CD4-positive, CD25-positive, alpha-beta regulatory T cell (primary cell): ENCODE results near the gene AGBL1. TPM values are rescaled to one million over a fixed set of nuclear protein-coding genes. Genes with fewer than 3 reads are reported as not detected.

Experiments used
- ATAC-seq, 2 donors: fragments of 150-1000 bp; cut with Tn5 transposase; one replicate each; pipeline ENCODE4 v1.10.0; 2021; ENCODE audit warnings: low read depth in 2 of 2, moderate number of reproducible peaks in 2 of 2, moderate library complexity in 1 of 2
- DNase-seq, 3 donors: peaks; one replicate each; pipeline versions ENCODE4 v3.0.0 to v3.0.0-alpha.2; 2012 to 2022; ENCODE audit warnings: mixed read lengths in 1 of 3
- H3K27ac ChIP-seq: one replicate; pipeline ENCODE4 v1.7.0; 2013; ENCODE audit warnings: mild to moderate bottlenecking, low read length; ENCODE audit not compliant: insufficient read depth, poor library complexity, severe bottlenecking
- H3K27me3 ChIP-seq: one replicate; pipeline ENCODE4 v1.7.0; 2013; ENCODE audit warnings: low read length; ENCODE audit not compliant: control insufficient read depth, insufficient read depth
- H3K36me3 ChIP-seq: one replicate; pipeline ENCODE4 v1.7.0; 2013; ENCODE audit warnings: mild to moderate bottlenecking, low read length, moderate library complexity; ENCODE audit not compliant: control insufficient read depth, insufficient read depth
- H3K4me1 ChIP-seq: 2 replicates; pipeline ENCODE4 v1.7.0; 2013; ENCODE audit warnings: mild to moderate bottlenecking, low read length; ENCODE audit not compliant: insufficient read depth, control insufficient read depth, poor library complexity, severe bottlenecking
- H3K4me3 ChIP-seq: one replicate; pipeline ENCODE4 v1.7.0; 2013; ENCODE audit warnings: low read depth, mild to moderate bottlenecking, low read length, moderate library complexity
- H3K9me3 ChIP-seq, 2 experiments: 1 replicate in 1 of 2; 2 replicates in 1 of 2; pipeline ENCODE4 v1.7.0; 2013; ENCODE audit warnings: low read length in 2 of 2, mild to moderate bottlenecking in 1 of 2, moderate library complexity in 1 of 2; ENCODE audit not compliant: control insufficient read depth in 2 of 2
- H3K27ac Mint-ChIP-seq, 3 donors: one replicate each; pipeline ENCODE4 v1.8.0; 2020 to 2022; ENCODE audit warnings: mild to moderate bottlenecking in 3 of 3, mixed read lengths in 3 of 3, moderate library complexity in 2 of 3
- H3K27me3 Mint-ChIP-seq: one replicate; pipeline ENCODE4 v1.8.0; 2022; ENCODE audit warnings: mild to moderate bottlenecking, mixed read lengths
- H3K36me3 Mint-ChIP-seq: one replicate; pipeline ENCODE4 v1.8.0; 2020; ENCODE audit warnings: mixed read lengths
- H3K4me1 Mint-ChIP-seq, 4 donors: one replicate each; pipeline ENCODE4 v1.8.0; 2020 to 2022; ENCODE audit warnings: mixed read lengths in 4 of 4, mild to moderate bottlenecking in 1 of 4
- H3K4me3 Mint-ChIP-seq, 4 donors: one replicate each; pipeline ENCODE4 v1.8.0; 2020 to 2022; ENCODE audit warnings: mild to moderate bottlenecking in 4 of 4, mixed read lengths in 4 of 4, moderate library complexity in 3 of 4
- H3K9me3 Mint-ChIP-seq, 7 donors: one replicate each; pipeline ENCODE4 v1.8.0; 2020 to 2022; ENCODE audit warnings: mixed read lengths in 7 of 7, mild to moderate bottlenecking in 3 of 7, moderate library complexity in 2 of 7
- polyA plus RNA-seq, 4 donors: library from polyadenylated mRNA; unstranded; fragments of 300-500 nt; fragmentation: Illumina TruSeq; gene quantifications; one replicate each; pipeline ENCODE4 v1.2.3, GENCODE V29; 2021
- total RNA-seq: library from RNA; stranded (reverse); gene quantifications from one replicate; pipeline ENCODE4 v1.2.3, GENCODE V29; 2022

AGBL1 gene
- total and polyA plus RNA-seq, 5 donors from 2014 or later = not detected

- H3K36me3 Mint-ChIP-seq = no peaks in the 10 kb centered on the region
- Histone ChIP-seq H3K27ac (no peak overlapping the region), H3K4me1 (no peaks in the 10 kb centered on the region), H3K9me3 (no peaks in the 10 kb centered on the region), H3K4me3 (no peak overlapping the region), H3K36me3 (no peaks in the 10 kb centered on the region), H3K27me3 (no peaks in the 10 kb centered on the region)
- ATAC-seq (no peak), DNase-seq (no peak)
- H3K27me3 Mint-ChIP-seq = no peaks in the 10 kb centered on the region
- H3K4me1 Mint-ChIP-seq = peaks cover 0 to 3% (median 0%) of the 10 kb centered on the region in 4 donors
- peaks cover 0 to 6% (median 0%) of the 10 kb centered on the region in 7 donors for H3K9me3 Mint-ChIP-seq
- no peak overlapping the region for H3K27ac Mint-ChIP-seq
- H3K4me3 Mint-ChIP-seq = no peak overlapping the region
Observed at GRCh38 chr15:86481720-86482119, 402.0 kb downstream of the AGBL1 start.

- no peaks in the 10 kb centered on the region for H3K9me3 ChIP-seq
- DNase-seq (no peak), ATAC-seq (no peak)
- Mint-ChIP-seq H3K27me3 (no peaks in the 10 kb centered on the region), H3K4me1 (peaks cover 0 to 3% (median 0%) of the 10 kb centered on the region in 4 donors), H3K27ac (peak overlapping the region in 1 of 3 donors; percentile 1), H3K4me3 (no peak overlapping the region), H3K36me3 (no peaks in the 10 kb centered on the region), H3K9me3 (peaks cover 0 to 9% (median 2%) of the 10 kb centered on the region in 7 donors)
- H3K4me3 ChIP-seq = no peak overlapping the region
- no peaks in the 10 kb centered on the region for H3K36me3 ChIP-seq
- H3K27me3 ChIP-seq = no peaks in the 10 kb centered on the region
- H3K27ac ChIP-seq = no peak overlapping the region
- no peaks in the 10 kb centered on the region for H3K4me1 ChIP-seq
Observed at GRCh38 chr15:86483936-86484335, 404.3 kb downstream of the AGBL1 start.

GRCh38 chr15:86488046-86488445, 408.4 kb downstream of the AGBL1 start:
- Mint-ChIP-seq H3K36me3 (no peaks in the 10 kb centered on the region), H3K4me1 (peaks cover 0 to 5% (median 0%) of the 10 kb centered on the region in 4 donors), H3K9me3 (peaks cover 0 to 10% (median 3%) of the 10 kb centered on the region in 7 donors), H3K27me3 (no peaks in the 10 kb centered on the region), H3K27ac (no peak overlapping the region), H3K4me3 (no peak overlapping the region)
- Histone ChIP-seq H3K9me3 (no peaks in the 10 kb centered on the region), H3K4me3 (no peak overlapping the region), H3K27me3 (no peaks in the 10 kb centered on the region), H3K36me3 (no peaks in the 10 kb centered on the region), H3K27ac (no peak overlapping the region), H3K4me1 (no peaks in the 10 kb centered on the region)
- ATAC-seq (no peak), DNase-seq (no peak)

GRCh38 chr15:86489981-86490380, 410.3 kb downstream of the AGBL1 start:
- ATAC-seq = no peak
- no peaks in the 10 kb centered on the region for H3K27me3 Mint-ChIP-seq
- no peak overlapping the region for H3K4me3 Mint-ChIP-seq
- Histone ChIP-seq H3K4me3 (no peak overlapping the region), H3K27ac (no peak overlapping the region), H3K9me3 (no peaks in the 10 kb centered on the region), H3K27me3 (no peaks in the 10 kb centered on the region), H3K4me1 (no peaks in the 10 kb centered on the region), H3K36me3 (no peaks in the 10 kb centered on the region)
- no peaks in the 10 kb centered on the region for H3K36me3 Mint-ChIP-seq
- no peak for DNase-seq
- H3K4me1 Mint-ChIP-seq = peaks cover 0 to 2% (median 0%) of the 10 kb centered on the region in 4 donors
- peaks cover 0 to 10% (median 3%) of the 10 kb centered on the region in 7 donors for H3K9me3 Mint-ChIP-seq
- H3K27ac Mint-ChIP-seq = no peak overlapping the region

GRCh38 chr15:86491118-86491517, 411.4 kb downstream of the AGBL1 start:
- Mint-ChIP-seq H3K9me3 (peaks cover 0 to 7% (median 2%) of the 10 kb centered on the region in 7 donors), H3K36me3 (no peaks in the 10 kb centered on the region), H3K4me1 (peaks cover 0 to 2% (median 0%) of the 10 kb centered on the region in 4 donors), H3K27ac (peak overlapping the region in 1 of 3 donors; percentile 70), H3K4me3 (no peak overlapping the region), H3K27me3 (no peaks in the 10 kb centered on the region)
- Histone ChIP-seq H3K27ac (no peak overlapping the region), H3K4me3 (no peak overlapping the region), H3K36me3 (no peaks in the 10 kb centered on the region), H3K27me3 (no peaks in the 10 kb centered on the region), H3K9me3 (no peaks in the 10 kb centered on the region), H3K4me1 (no peaks in the 10 kb centered on the region)
- ATAC-seq (no peak), DNase-seq (no peak)

GRCh38 chr15:86493884-86494283, 414.2 kb downstream of the AGBL1 start:
- peaks cover 0 to 4% (median 2%) of the 10 kb centered on the region in 7 donors for H3K9me3 Mint-ChIP-seq
- ATAC-seq (no peak), DNase-seq (no peak)
- no peak overlapping the region for H3K4me3 Mint-ChIP-seq
- H3K27me3 ChIP-seq = no peaks in the 10 kb centered on the region
- no peak overlapping the region for H3K27ac ChIP-seq
- no peak overlapping the region for H3K27ac Mint-ChIP-seq
- H3K9me3 ChIP-seq = no peaks in the 10 kb centered on the region
- no peaks in the 10 kb centered on the region for H3K4me1 ChIP-seq
- H3K4me1 Mint-ChIP-seq = peaks cover 0 to 2% (median 0%) of the 10 kb centered on the region in 4 donors
- no peak overlapping the region for H3K4me3 ChIP-seq
- H3K36me3 ChIP-seq = no peaks in the 10 kb centered on the region
- H3K27me3 Mint-ChIP-seq = peaks cover 4% of the 10 kb centered on the region
- no peaks in the 10 kb centered on the region for H3K36me3 Mint-ChIP-seq

- no peaks in the 10 kb centered on the region for H3K27me3 ChIP-seq
- H3K36me3 ChIP-seq = no peaks in the 10 kb centered on the region
- Mint-ChIP-seq H3K9me3 (peaks cover 0 to 4% (median 2%) of the 10 kb centered on the region in 7 donors), H3K27me3 (peaks cover 4% of the 10 kb centered on the region), H3K36me3 (no peaks in the 10 kb centered on the region), H3K4me3 (no peak overlapping the region), H3K27ac (no peak overlapping the region), H3K4me1 (peaks cover 0 to 2% (median 0%) of the 10 kb centered on the region in 4 donors)
- H3K4me1 ChIP-seq = no peaks in the 10 kb centered on the region
- no peak overlapping the region for H3K27ac ChIP-seq
- ATAC-seq (no peak), DNase-seq (no peak)
- no peaks in the 10 kb centered on the region for H3K9me3 ChIP-seq
- no peak overlapping the region for H3K4me3 ChIP-seq
Observed at GRCh38 chr15:86494475-86494874, 414.8 kb downstream of the AGBL1 start.

- no peak overlapping the region for H3K4me3 Mint-ChIP-seq
- H3K27ac Mint-ChIP-seq = no peak overlapping the region
- H3K4me1 Mint-ChIP-seq = no peaks in the 10 kb centered on the region
- no peaks in the 10 kb centered on the region for H3K27me3 ChIP-seq
- no peak overlapping the region for H3K27ac ChIP-seq
- peaks cover 9% of the 10 kb centered on the region for H3K27me3 Mint-ChIP-seq
- no peak overlapping the region for H3K4me3 ChIP-seq
- no peaks in the 10 kb centered on the region for H3K36me3 Mint-ChIP-seq
- ATAC-seq (no peak), DNase-seq (no peak)
- peaks cover 0 to 1% (median 0%) of the 10 kb centered on the region in 7 donors for H3K9me3 Mint-ChIP-seq
- H3K36me3 ChIP-seq = no peaks in the 10 kb centered on the region
- H3K9me3 ChIP-seq = no peaks in the 10 kb centered on the region
- no peaks in the 10 kb centered on the region for H3K4me1 ChIP-seq
Observed at GRCh38 chr15:86502301-86502700, 422.6 kb downstream of the AGBL1 start.
